Transverse colon (tissue), 3 donors: Measurements from ENCODE around the gene TTYH3.
"Not testable (repeated sequence)": the region's sequence is repeated elsewhere in the genome, so short reads cannot be mapped to it uniquely, and the experiment has no call there.

Source experiments
- POLR2A ChIP-seq: fragments of 450-650 bp; IDR thresholded peaks from one replicate; pipeline ENCODE4 v1.6.1; 2016; ENCODE audit warnings: antibody characterized with exemption, mild to moderate bottlenecking, moderate library complexity
- TF ChIP-seq, protein P1 (sequence below), 5 experiments: fragments of 200-600 bp in 3 of 5; fragments of 450-650 bp in 2 of 5; sonication (generic) in 3 of 5; IDR thresholded peaks; 1 replicate in 2 of 5; 2 replicates in 3 of 5; pipeline ENCODE4 v1.5.1; 2016 to 2017; ENCODE audit warnings: antibody characterized with exemption in 5 of 5, inconsistent platforms in 3 of 5, mild to moderate bottlenecking in 2 of 5, moderate library complexity in 1 of 5

DNA sequence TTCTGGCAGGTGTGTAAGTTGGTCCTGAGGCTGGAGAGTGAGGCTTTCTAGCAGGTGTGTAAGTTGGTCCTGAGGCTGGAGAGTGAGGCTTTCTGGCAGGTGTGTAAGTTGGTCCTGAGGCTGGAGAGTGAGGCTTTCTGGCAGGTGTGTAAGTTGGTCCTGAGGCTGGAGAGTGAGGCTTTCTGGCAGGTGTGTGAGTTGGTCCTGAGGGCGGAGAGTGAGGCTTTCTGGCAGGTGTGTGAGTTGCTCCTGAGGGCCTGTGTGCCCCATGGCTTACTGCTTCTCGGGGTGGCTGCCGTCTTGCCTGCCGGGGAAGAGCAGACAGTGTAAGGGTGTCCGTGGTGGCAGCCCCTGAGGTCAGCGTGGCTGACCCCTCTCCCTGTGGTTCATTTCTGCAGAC is 22.1 kb upstream of the TTYH3 start:
- not testable (repeated sequence) for TF ChIP-seq POLR2A
- TF ChIP-seq, protein P1, sequence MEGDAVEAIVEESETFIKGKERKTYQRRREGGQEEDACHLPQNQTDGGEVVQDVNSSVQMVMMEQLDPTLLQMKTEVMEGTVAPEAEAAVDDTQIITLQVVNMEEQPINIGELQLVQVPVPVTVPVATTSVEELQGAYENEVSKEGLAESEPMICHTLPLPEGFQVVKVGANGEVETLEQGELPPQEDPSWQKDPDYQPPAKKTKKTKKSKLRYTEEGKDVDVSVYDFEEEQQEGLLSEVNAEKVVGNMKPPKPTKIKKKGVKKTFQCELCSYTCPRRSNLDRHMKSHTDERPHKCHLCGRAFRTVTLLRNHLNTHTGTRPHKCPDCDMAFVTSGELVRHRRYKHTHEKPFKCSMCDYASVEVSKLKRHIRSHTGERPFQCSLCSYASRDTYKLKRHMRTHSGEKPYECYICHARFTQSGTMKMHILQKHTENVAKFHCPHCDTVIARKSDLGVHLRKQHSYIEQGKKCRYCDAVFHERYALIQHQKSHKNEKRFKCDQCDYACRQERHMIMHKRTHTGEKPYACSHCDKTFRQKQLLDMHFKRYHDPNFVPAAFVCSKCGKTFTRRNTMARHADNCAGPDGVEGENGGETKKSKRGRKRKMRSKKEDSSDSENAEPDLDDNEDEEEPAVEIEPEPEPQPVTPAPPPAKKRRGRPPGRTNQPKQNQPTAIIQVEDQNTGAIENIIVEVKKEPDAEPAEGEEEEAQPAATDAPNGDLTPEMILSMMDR (IDR thresholded peaks at IDR 0.05) = not testable (repeated sequence)
